Femur (tissue), 1 donor: Measurements from ENCODE around the gene RPS15.

Experiments used
- DNase-seq: peaks from one replicate; pipeline ENCODE4 v3.0.0-alpha.2; 2017

The RPS15 gene

DNA sequence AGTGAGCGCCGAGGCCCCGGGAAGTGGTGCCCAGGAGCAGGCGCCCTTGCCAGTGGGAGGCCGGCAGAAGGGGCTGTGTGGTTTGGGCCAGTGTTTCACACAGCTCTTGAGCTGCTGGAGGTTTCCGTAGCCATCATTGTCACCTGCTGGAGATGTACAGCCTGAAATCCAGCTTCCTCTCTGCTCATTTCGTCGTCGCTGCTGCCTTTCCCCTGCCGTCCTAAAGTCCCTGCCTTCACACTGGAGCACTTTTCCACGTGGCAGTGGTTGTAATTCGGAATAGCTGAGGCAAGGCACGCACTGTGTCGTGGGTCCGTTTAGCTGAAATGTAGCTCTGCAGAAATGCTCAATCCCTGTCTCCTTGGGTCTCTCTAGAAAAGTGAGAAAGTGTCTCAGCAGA lies 17.6 kb upstream of the RPS15 start:
- DNase-seq = no peak

DNA sequence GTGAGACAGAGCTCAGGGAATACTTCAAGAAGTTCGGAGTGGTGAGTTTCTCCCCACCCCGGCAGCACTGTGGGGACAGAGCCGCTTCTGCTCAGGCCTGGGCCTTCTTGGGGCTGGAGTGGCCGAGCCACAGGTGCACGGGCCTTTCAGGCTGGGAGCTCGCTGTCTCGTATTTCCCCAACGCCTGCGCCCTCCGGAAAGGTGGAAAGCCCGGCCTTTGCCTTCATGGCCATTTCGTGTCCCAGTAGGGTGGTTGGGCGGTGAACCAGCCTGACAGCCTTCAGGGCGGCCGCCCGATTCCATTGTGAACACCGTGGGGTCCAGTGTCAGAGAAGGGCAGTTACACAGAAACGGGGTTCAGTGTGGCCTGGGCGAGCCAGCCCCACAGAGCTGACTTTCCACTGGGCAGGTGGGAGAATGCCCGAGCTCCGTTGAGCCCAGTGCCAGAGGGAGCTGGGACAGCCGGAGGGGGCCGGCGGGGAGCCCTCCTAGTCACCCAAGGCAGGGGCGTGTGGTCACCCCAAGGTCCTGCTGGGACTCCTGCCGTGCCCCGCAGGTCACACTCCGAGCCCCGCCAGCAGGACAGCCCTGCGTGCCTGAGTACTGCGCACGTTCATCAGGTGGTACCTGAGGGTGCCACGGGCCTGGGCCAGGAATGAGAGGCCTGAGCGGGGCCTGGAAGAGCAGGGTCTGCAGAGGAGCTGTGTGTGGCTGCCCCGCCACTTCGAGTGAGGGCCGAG lies 16.8 kb upstream of the RPS15 start:
- no peak for DNase-seq

DNA sequence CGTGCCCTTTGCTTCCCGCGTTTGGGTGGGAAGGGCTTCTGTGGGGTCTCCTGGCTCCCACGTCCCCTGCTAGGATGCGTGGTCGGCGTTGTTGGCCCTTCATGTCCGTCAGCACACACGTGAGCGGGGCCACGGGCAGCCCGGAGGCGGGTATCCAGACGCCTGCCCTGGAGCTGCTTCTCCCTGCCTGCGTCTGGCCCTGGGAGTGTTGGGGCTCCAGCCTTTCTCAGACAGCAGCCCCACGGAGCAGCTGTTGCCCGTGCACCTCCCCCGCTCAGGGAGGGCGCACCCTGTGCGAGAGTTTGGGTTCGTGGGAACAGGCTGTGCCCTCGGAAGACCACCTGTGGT lies 16.3 kb upstream of the RPS15 start:
- no peak for DNase-seq

DNA sequence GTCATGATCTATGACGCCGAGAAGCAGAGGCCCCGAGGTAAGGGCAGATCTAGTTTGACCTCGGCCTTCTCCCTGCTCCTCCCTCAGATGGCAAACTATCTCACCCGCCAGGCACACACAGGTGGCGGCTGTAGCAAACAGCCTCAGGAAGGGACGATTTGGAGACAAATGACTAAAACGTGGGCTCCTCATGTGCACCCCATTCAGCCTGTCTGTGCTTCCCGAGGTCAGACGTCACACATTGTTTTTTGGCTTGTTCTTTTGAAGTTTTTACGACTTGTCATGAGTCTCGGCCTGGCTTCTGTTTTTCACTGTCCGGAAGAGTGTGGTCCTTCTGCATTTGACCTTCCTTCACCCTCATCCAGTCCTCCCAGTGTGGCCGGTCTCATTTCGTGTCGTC lies 15.8 kb upstream of the RPS15 start:
- no peak for DNase-seq

DNA sequence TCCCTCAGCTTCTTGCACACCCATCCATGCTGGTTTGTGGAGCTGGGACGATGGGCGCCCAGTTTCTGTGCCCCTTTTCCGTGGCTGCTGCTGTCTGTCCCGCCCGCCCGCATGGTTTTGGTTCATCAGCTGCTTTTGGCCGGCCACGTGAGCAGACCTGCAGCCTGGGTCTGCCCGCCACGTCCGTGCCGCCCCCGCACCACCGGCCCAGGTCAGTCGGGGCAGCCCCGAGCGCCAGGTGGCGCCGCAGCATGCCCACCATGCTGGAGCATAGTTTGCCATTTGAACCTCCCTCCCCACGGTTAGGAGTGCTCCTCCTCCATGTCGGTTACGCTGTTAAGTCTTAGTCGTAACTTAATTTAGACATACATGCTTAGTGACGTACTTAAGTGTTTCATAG lies 15.3 kb upstream of the RPS15 start:
- no peak for DNase-seq

DNA sequence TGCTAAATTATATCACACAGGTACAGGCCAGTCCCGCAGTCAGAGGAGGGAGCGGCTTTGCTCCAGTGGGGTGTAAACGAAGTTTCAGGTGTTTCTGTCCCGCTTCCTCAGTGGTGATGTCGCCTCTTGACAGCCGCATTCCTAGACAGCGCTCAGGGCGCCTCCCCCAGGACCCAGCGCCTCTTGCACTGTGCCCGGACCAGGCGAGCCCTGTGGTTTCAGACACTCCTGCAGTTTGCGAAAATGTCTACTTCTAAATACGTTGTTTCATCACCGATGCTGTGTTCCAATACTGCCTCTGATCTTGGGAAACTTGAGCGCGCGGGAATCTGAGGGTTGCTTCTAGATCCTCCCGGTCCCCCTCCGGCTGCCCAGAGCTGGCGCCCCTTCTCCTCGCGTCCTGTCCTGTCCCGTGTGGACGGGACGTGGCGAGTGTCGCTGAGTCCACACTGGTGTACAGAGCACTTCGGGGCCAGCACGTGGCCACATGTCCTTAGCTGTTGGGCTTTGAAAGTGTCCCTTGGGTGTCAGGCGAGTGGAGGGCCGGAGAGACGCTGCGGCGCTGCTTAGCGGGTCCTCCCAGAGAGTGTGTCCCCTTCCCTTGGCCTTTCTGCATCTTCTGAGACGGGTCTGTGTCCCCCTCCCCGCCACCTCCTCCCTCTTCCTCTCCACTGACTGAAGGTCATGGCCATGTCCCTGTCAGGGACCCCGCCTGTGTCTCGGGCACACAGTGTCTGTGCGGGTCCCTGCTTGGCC lies 14.6 kb upstream of the RPS15 start:
- DNase-seq = no peak

DNA sequence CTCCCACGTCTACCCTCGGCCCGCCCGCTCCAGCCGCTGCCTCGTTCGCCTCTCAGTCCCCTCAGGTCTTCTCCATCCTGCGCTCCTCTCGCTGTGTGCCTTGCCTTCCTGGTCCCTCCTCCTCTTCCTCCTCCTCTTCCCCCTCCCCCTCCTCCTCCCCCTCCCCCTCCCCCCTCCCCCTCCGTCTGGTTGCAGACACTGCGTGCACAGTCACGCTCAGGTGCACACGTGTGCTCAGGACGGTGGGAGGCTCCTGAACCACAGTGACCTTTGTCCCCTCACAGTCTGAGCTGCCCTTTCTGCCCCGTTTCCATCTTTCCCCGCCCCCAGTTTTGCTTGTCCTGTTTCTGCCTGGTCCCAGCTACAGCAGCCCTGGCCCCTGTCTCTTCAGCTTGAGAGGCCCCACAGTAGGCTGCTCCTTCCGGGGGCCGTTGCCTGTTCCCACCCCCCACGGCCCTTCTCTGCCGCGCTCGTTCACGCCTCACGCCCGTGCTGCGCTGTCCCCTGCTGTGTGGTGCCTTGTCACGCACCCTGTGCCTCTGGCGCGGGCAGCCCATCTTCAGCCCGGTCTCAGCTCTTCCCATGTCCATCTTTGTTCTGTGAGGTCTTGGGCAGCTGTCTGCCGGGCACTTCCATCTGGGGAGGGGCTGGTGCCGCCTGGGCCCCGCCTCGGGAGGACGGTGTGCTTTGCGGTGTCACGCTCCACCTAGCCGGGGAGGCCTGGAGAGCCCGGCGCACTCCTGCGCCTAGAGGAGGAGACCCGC lies 13.8 kb upstream of the RPS15 start:
- no peak for DNase-seq

DNA sequence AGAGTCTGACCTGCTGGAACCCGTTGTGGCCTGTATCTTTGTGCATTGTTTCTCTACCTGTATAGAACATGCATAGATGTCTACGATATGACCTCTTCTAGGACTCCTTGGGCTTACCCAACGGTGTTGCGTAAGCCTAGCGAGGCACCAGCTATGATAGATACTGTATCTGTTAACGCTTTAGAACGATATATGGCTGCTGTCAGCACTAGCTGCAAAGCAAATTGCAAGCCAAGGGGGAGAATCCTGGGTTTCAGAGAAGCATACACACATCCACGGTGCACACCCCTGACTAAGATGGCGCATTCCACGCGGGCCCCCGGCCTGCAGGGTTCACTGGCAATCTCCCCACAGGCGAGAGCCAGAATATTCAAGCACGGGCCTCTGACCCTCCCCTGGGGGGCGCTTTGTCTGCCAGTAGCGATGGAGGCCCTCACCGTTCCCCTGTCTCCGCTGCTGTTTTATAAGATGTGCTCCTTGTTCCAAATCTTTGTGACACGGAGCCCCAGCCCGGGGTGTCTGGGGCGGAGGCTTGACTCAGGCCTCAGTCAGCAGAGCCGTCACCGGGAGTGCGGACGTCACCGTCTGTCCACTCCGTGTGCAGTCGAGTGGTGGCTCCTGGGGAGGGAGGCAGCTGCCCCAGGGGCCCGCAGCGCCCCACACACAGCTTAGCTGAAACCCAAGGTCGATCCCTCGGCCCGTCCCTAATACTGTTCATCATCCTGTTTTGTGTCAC lies 12.9 kb upstream of the RPS15 start:
- DNase-seq = no peak

DNA sequence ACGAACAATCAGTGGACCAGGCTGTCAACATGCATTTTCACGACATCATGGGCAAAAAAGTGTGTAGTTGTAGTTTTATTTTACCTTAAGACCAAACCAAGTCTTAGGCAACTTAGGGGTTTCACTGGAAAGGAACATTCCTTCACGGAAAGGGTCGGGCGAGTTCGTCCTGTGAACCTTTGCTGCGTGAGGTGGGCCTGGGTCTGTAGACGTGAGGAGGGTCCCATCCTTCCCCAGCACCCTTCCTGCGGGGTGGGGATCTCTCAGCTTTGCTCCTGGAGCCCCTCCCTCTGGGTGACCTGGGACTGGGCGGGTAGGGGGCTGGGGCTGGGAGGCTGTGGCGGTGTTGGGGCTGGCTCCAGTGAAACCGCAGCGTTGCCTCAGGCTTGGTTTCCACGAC lies 12.3 kb upstream of the RPS15 start:
- DNase-seq = no peak

DNA sequence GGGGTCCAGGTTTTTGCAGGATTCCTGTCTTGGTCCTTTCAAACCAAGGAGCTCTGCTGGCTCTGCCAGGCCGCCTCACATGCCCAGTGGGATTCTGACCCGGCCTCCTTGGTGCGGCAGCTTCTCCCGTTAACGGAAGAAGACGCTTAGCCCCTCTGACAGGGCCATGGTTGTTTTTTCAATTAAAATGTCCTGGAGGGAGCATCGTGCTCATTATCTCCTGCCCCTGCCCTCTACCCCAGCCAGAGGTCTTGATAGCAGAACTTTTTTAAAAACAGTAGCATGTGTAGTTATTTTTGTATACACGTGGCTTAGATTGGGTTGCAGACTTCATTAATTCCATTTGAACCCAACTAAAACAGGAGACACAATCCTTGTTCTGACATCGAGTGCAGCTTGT lies 11.5 kb upstream of the RPS15 start:
- DNase-seq = no peak

DNA sequence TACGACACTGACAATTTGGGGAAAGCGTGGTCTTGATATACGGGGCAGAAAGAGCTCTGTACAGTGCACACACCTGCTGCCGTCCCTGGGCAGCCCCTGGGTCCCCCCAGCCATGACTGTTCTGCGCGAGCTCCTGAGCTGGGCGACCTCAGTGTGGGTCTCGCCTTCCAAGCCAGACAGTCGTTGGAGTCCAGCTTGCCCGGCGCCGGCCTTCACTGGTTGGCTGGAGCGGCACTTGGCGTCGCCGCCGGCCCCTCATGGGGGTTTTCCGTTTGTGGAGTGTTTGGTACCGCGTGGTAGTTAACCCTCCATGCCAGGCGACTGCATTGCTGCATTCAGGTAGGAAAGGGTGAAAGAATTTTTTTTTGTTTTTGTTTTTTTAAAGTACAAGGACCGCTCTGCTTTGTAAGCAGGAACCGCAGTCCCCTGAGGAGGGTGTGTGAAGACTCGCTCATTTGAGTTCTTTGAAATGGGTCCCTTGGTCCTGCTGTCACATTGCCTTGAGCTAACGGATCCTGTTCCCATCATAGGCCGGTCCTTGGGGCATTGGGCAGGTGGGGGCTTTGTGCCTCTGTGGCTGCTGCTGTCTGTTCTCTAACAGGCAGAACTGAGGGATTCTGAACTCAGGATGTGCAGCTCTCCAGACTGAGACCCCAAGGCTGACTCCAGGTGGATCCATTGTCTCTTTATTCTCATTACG lies 10.8 kb upstream of the RPS15 start:
- DNase-seq = no peak

DNA sequence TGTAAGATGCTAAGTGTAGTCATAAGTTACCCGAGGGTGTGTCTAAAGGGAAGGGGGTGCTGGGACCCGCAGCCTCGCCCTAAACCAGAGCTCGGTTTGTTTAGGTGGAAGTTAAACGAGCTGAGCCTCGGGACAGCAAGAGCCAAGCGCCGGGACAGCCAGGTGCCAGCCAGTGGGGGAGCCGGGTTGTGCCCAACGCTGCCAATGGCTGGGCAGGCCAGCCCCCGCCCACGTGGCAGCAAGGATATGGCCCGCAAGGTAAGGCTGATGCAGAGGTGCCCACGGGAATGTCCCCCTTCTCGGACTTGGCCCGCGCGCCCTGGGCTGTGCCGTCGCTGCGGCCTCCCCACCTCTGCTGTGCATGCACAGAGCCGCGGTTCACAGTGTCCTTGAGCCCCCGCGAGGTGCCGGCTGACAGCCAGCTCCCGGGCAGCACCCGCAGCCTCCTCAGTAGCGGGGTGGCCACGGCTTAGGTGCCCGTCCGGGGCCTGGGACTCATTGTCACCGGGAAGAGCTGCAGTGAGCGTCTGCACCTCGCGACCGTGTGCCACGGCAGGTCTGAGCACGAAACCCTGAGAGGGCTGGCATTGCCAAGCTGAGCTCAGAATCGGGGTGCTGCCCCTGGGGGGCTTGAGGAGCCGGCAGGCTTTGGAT lies 9.3 kb upstream of the RPS15 start:
- DNase-seq = no peak

DNA sequence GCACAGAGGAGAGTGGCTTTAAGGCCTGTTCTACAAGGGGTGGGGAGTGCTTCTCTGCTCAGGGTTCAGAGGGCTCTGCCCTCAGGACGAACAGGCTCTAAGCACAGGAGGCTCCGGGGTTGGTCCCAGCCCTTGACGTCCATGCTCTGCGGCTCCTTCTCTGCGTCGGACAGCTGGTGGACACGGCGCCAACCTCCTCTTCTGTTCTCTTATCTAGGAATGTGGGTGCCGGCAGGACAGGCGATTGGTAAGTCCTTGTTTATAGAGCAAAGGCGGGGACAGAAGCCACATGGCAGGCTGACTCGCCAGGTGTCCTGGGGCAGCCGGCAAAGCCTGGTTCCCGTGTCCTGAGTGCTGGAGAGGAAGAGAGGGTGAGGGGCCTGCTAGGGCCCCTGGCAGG lies 8.4 kb upstream of the RPS15 start:
- DNase-seq = no peak

DNA sequence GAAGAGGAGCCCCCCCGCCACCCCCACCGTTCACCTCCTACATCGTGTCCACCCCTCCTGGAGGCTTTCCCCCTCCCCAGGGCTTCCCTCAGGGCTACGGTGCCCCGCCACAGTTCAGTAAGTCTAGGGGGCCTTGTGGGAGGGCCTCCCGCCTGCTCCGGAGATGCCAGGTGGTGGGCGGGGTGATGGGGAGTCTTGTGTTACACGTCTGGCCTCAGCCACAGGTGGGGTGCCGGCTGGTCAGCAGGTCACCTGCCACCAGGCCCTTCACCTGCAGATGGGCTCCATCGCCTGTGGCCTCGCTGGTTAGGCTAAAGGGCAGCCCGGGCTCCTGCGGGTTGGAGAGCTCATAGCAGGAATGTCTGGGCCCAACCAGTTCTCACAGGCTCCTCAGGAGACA lies 8.0 kb upstream of the RPS15 start:
- DNase-seq = no peak

DNA sequence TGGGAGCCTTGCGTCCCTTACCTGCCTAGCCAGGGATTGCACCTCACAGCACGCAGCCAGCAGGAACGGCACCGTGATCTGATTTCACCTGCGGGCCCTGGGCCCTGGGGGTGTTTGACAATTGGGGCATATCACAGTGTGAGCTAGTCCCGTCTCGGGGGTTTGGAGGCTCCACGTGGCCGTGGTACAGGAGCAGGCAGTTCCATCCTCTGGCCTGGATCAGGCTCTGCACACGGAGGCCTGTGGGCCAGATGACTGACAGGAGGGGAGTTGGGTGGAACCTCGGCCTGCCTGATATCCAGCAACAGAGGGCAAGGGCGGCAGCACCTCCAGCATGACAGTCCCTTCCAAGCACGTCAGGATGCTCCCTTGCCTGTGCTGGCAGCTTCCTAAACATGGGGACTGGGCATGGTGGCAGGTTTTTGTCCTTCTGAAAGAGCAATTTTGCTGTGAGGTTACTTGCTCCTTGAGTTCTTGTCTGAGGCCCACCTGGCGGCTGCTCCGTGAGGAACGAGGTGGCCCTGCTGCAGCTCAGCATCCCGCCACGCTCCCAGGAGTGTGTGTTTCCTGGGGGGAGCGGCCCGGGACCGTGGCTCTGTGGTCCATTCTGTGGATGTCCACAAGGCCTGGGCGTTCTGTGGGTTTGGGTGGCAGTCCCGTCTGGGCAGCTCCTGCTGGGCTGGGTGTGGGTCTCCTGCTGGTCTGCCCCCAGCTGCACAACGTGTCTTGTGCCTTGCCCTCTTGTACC lies 6.3 kb upstream of the RPS15 start:
- no peak for DNase-seq

DNA sequence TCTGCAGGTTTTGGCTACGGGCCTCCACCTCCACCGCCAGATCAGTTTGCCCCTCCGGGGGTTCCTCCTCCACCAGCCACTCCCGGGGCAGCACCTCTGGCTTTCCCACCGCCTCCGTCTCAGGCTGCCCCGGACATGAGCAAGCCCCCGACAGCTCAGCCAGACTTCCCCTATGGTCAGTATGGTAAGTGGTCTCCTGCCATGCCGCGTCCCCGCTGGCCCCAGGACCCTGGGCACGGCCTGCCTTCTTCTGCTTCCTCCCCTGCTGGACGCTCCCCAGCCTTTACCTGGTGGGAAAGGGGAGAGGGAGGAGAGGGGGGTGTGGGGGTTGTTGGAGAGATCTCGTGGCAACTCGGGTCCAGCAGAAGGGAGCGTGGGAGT lies 5.7 kb upstream of the RPS15 start:
- DNase-seq = no peak

DNA sequence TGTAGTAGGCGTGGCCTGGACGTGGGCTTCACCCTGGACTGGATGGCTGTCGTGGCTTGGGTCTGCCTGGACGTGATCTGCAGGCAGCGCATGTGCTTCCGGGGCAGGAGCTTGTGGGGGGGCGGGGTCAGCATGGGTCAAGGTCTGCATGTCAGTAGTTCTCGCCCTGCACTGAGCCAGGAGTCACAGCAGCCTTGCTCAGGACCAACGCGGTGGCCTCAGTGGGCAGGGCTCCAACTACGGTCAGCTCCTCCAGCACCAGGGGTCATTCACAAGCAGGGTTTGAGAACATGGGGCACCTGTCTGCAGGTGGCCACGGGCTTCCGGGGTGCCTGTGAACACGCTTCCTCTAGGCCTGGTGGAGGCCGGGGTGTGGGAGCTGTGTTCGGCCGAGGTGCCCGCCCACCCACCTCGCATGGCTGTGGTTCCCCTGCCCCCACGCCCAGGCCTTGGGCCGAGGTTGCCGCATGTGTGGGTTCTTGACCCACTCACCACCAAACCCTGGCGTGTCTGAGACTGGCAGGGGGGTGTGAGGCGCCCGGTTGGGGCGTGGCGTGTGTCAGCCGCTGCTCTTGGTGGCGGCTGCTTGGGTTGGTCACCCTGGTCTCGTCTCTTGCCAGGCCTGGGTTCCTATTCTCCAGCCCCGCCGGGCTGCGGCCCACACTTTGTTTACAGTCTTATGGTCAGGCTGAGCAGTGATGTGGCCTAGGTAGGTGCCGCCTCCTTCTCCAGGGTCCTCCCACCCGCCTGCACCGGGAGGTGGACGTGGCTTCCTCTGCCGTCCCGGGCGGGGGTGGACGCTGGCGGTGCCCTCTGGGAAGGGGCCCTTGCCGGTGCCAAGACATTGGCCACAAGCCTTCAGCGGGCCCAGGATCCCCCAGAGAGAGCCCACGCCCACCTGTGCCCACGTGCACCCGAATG lies 4.8 kb upstream of the RPS15 start:
- DNase-seq = no peak

DNA sequence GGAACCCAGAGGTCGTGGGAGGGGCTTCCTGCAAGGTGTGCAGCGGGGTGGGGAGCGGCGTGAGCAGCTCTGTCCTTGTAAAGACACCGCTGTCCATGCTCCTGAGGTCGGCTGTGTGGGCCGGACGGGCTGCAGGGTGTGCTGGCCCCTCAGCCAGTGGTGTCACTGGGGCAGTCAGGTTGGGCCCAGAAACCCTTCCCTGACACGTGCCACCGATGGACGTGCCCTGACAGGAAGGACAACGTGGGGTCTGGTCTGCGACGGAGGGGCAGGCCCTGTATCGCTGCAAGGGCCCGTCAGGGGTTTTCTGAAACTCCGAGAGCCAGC lies 4.2 kb upstream of the RPS15 start:
- no peak for DNase-seq

DNA sequence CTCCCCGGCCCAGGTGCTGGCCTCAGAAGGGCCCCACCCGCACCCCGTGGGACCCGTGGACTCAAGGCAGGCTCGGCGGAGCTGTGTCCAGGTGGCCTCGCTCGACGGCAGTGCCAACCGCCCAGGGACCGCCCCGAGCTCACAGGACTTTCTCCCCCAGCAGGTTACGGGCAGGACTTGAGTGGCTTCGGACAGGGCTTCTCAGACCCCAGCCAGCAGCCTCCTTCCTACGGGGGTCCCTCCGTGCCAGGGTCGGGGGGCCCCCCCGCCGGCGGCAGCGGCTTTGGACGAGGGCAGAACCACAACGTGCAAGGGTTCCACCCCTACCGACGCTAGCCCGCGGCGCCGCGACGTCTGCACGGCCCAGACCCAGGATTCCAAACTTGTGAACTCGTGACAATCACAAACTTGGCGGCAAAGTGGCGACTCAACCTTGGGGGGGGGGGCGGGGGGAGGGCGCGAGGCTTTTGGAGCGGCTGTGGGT lies 3.6 kb upstream of the RPS15 start:
- DNase-seq = no peak

DNA sequence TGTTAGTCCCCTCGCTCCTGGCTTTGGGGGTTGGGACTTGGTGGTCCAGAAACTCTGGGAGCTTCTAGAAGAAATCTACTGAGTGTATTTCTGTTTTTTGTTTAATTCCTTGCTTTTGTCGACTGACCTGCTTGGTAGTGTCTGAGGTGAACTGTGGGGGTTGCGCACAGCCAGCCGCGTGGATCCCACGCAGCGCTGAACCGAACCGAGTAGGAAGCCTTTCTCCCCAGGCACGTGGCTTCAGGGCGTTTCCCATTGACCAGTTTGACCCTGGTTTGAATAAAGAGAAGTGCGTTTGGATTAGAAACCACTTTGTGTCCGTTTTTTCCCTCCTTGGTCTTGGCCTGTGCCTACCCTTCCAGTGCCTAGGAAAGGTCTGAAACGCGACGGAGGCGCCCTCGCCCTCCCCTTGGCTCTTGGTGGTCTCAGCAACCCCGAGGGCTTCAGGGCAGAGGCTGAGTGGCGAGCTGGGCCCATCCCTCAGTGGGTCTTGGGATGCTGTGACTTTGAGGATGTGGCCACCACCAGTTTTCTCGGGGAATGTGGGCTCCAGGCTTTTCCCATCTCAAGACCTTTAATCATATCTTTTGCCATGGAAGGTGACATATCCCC lies 2.7 kb upstream of the RPS15 start:
- DNase-seq = no peak
